Measurements from ENCODE around the gene KCNJ6. TPM values are rescaled to one million over a fixed set of nuclear protein-coding genes. Genes with fewer than 3 reads are reported as not detected.

The KCNJ6 gene
- total RNA-seq, 1 experiment from 2014 or later = 1.2 TPM

GRCh38 chr21:37560385-37560784, 355.9 kb downstream of the KCNJ6 start:
- H3K4me3 Mint-ChIP-seq = no peak overlapping the region
- H3K27ac Mint-ChIP-seq = no peak overlapping the region; a peak in 1 of 7 replicates
- H3K18ac ChIP-seq (ENCODE audit: insufficient read length, low read depth, low read length) = no peak overlapping the region
- H2AK5ac ChIP-seq (ENCODE audit: insufficient read length, low read length) = no peak overlapping the region
- H3T11ph ChIP-seq (ENCODE audit: low read length) = no peak overlapping the region
- no peak for DNase-seq
- H3K79me2 ChIP-seq (ENCODE audit: insufficient read depth, low read length) = no peaks in the 10 kb centered on the region
- no peak overlapping the region for H3K23ac ChIP-seq (ENCODE audit: insufficient read length, low read depth, low read length)
- peaks cover 4% of the 10 kb centered on the region; the same call in 1 of the 2 replicates for H3K4me1 ChIP-seq (ENCODE audit: insufficient read depth, low read length)
- no CpG with 5 or more reads among the region's 5 CpGs for WGBS (ENCODE audit: extremely low coverage, insufficient read length, low lambda C conversion rate)
- no peak overlapping the region for H3K4me2 ChIP-seq (ENCODE audit: insufficient read depth, insufficient read length, low read length)
- H3K9me3 ChIP-seq (ENCODE audit: control insufficient read depth, low read depth, low read length) = no peaks in the 10 kb centered on the region
- H3K27me3 ChIP-seq (ENCODE audit: insufficient read depth, low read length) = no peaks in the 10 kb centered on the region
- no peaks in the 10 kb centered on the region; a peak in 1 of 7 replicates for H3K36me3 Mint-ChIP-seq (ENCODE audit: insufficient read depth in 1 of 3, low read depth in 3 of 3)
- no peak overlapping the region for H3K27ac ChIP-seq (ENCODE audit: insufficient read length, low read depth, low read length)
- H4K5ac ChIP-seq (ENCODE audit: insufficient read length, low read depth, low read length) = no peak overlapping the region
- H2BK20ac ChIP-seq (ENCODE audit: low read depth, low read length, poor library complexity, severe bottlenecking) = no peak overlapping the region
- H3K4ac ChIP-seq (ENCODE audit: low read depth, low read length) = no peak overlapping the region
- no peak overlapping the region for H2BK12ac ChIP-seq (ENCODE audit: insufficient read length, low read depth, low read length)
- peaks cover 14% of the 10 kb centered on the region in 2 experiments for H3K4me1 Mint-ChIP-seq
- no peaks in the 10 kb centered on the region for H4K20me1 ChIP-seq (ENCODE audit: control insufficient read depth, insufficient read depth, insufficient read length)
- no peak overlapping the region for H2BK15ac ChIP-seq (ENCODE audit: low read depth, low read length)
- no peak overlapping the region for H3K14ac ChIP-seq (ENCODE audit: insufficient read depth, low read length)
- H2BK120ac ChIP-seq (ENCODE audit: low read depth, low read length, poor library complexity, severe bottlenecking) = no peak overlapping the region
- H4K8ac ChIP-seq (replicated peaks; ENCODE audit: insufficient read length, low read depth, low read length) = no peak overlapping the region
- H3K56ac ChIP-seq (ENCODE audit: insufficient read length, low read depth, low read length) = no peak overlapping the region
- peaks cover 14% of the 10 kb centered on the region for H3K27me3 Mint-ChIP-seq (ENCODE audit: low read depth)
- H3K23me2 ChIP-seq (ENCODE audit: insufficient read length, low read depth, low read length, poor library complexity, severe bottlenecking) = peaks cover 3% of the 10 kb centered on the region
- H3K9ac ChIP-seq (ENCODE audit: extremely low read depth, insufficient read length, low read length) = no peak overlapping the region
- H2AFZ ChIP-seq (ENCODE audit: low read length) = no peak overlapping the region
- H2BK5ac ChIP-seq (ENCODE audit: insufficient read length, low read length) = no peak overlapping the region
- H3K79me1 ChIP-seq (ENCODE audit: insufficient read depth, low read depth, low read length, poor library complexity, severe bottlenecking) = no peaks in the 10 kb centered on the region
- no peaks in the 10 kb centered on the region; a peak in 1 of 5 replicates for H3K9me3 Mint-ChIP-seq
- TF ChIP-seq CTCF (conservative IDR thresholded peaks at IDR 0.05) = no peak
- no peak overlapping the region for H4K91ac ChIP-seq (ENCODE audit: insufficient read length, low read depth, low read length)

All from H9 (cell line).